CD4-positive, alpha-beta memory T cell (primary cell): ENCODE measurements around the gene KSR1. TPM values are rescaled to one million over a fixed set of nuclear protein-coding genes. Genes with fewer than 3 reads are reported as not detected.
"Not testable (repeated sequence)": the region's sequence is repeated elsewhere in the genome, so short reads cannot be mapped to it uniquely, and the experiment has no call there.

Source experiments
- CTCF ChIA-PET: fragments of 350-600 bp; sonication (Branson Sonifier 250); formaldehyde crosslinking; loops from one replicate; lab custom pipeline; 2021; ENCODE audit warnings: inconsistent platforms; ENCODE audit not compliant: partially characterized antibody; lab: Charles Lee
- POLR2A ChIA-PET: fragments of 350-600 bp; sonication (Branson Sonifier 250); formaldehyde crosslinking; loops from one replicate; lab custom pipeline; 2021; ENCODE audit not compliant: partially characterized antibody; lab: Charles Lee
- DNase-seq, 5 donors: peaks; one replicate each; pipeline versions ENCODE4 v3.0.0 to v3.0.0-alpha.2; 2020 to 2022; ENCODE audit warnings: mixed read lengths in 1 of 5
- H3K27ac ChIP-seq: one replicate; pipeline ENCODE4 v1.7.0; 2013; ENCODE audit warnings: low read depth, low read length
- H3K27me3 ChIP-seq: 2 replicates; pipeline ENCODE4 v1.7.0; 2013; ENCODE audit warnings: mild to moderate bottlenecking, low read length, moderate library complexity; ENCODE audit not compliant: insufficient read depth
- H3K36me3 ChIP-seq: 2 replicates; pipeline ENCODE4 v1.7.0; 2013; ENCODE audit warnings: mild to moderate bottlenecking, low read length, moderate library complexity; ENCODE audit not compliant: insufficient read depth
- H3K4me1 ChIP-seq: 2 replicates; pipeline ENCODE4 v1.7.0; 2013; ENCODE audit warnings: mild to moderate bottlenecking, low read length, moderate library complexity; ENCODE audit not compliant: insufficient read depth
- H3K4me3 ChIP-seq, 2 donors: one replicate each; pipeline ENCODE4 v1.7.0; 2013; ENCODE audit warnings: low read length in 2 of 2, mild to moderate bottlenecking in 1 of 2
- H3K9me3 ChIP-seq, 2 donors: one replicate each; pipeline ENCODE4 v1.7.0; 2013; ENCODE audit warnings: low read length in 2 of 2, control low read depth in 1 of 2; ENCODE audit not compliant: control insufficient read depth in 1 of 2
- H3K27ac Mint-ChIP-seq, 7 donors: one replicate each; pipeline ENCODE4 v1.8.0; 2020 to 2021; ENCODE audit warnings: mixed read lengths in 7 of 7, mild to moderate bottlenecking in 6 of 7, inconsistent platforms in 3 of 7, moderate library complexity in 3 of 7
- H3K27me3 Mint-ChIP-seq, 2 donors: one replicate each; pipeline ENCODE4 v1.8.0; 2020 to 2021; ENCODE audit warnings: mixed read lengths in 2 of 2
- H3K36me3 Mint-ChIP-seq, 2 donors: one replicate each; pipeline ENCODE4 v1.8.0; 2020 to 2021; ENCODE audit warnings: mixed read lengths in 2 of 2, inconsistent platforms in 1 of 2, mild to moderate bottlenecking in 1 of 2
- H3K4me1 Mint-ChIP-seq, 4 donors: one replicate each; pipeline ENCODE4 v1.8.0; 2020 to 2021; ENCODE audit warnings: mixed read lengths in 4 of 4, mild to moderate bottlenecking in 1 of 4
- H3K4me3 Mint-ChIP-seq, 8 donors: one replicate each; pipeline ENCODE4 v1.8.0; 2020 to 2021; ENCODE audit warnings: mixed read lengths in 8 of 8, mild to moderate bottlenecking in 7 of 8, moderate library complexity in 6 of 8, inconsistent platforms in 3 of 8
- H3K9me3 Mint-ChIP-seq, 8 donors: one replicate each; pipeline ENCODE4 v1.8.0; 2020 to 2021; ENCODE audit warnings: mixed read lengths in 8 of 8, mild to moderate bottlenecking in 5 of 8, inconsistent platforms in 3 of 8, moderate library complexity in 1 of 8
- intact Hi-C: fragments of 100-400 bp; cut with micrococcal nuclease; formaldehyde crosslinking; loops from one replicate; pipeline ENCODE4 v1.15.1; 2023
- polyA plus RNA-seq, 2 donors: library from polyadenylated mRNA; unstranded; fragments of 300-500 nt; fragmentation: Illumina TruSeq; gene quantifications; one replicate each; pipeline ENCODE4 v1.2.3, GENCODE V29; 2021
- total RNA-seq, 2 experiments: library from RNA; stranded (reverse); gene quantifications; one replicate each; pipeline ENCODE4 v1.2.3, GENCODE V29; 2021

The KSR1 gene
- total and polyA plus RNA-seq, 4 experiments from 2014 or later, result 0.77 to 40.0 (median 18.7) TPM

DNA sequence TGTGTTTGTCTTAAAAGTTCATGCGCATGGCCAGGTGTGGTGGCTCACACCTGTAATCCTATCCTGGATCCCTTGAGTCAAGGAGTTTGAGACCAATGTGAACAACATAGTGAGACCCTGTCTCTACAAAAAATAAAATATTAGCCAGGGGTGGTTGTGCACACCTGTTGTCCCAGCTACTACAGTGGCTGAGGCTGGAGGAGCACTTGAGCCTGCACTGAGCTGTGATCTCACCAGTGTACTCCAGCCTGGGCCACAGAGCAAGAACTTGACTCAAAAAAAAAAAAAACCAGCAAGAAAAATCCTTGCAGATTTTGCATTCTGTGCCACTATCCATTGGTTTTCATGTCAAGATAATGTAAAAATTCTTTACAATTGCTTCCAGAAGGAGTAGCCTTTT is 8.2 kb downstream of the KSR1 start:
- Mint-ChIP-seq H3K9me3 (no peaks in the 10 kb centered on the region), H3K27me3 (no peaks in the 10 kb centered on the region), H3K4me1 (peaks cover 33 to 58% (median 42%) of the 10 kb centered on the region in 4 donors), H3K27ac (peak overlapping the region in 1 of 7 donors; percentile 4), H3K36me3 (peaks cover 3% of the 10 kb centered on the region in 2 donors), H3K4me3 (no peak overlapping the region)
- Histone ChIP-seq H3K36me3 (no peaks in the 10 kb centered on the region), H3K4me3 (no peak overlapping the region), H3K27me3 (no peaks in the 10 kb centered on the region), H3K27ac (no peak overlapping the region), H3K4me1 (peaks cover 40% of the 10 kb centered on the region), H3K9me3 (no peaks in the 10 kb centered on the region)
- POLR2A ChIA-PET, result interaction anchor here (1.3 kb wide), 1 partner anchor 8 kb away, joined by 3 read pairs; the partner anchor contains the start of gene KSR1
- intact Hi-C loops, result no loop called here
- DNase-seq, result no peak
- CTCF ChIA-PET, result interaction anchor here (1.4 to 1.9 kb wide), 2 partner anchors 9 to 13 kb away, joined by 3 to 8 read pairs; partner anchors contain the start of gene KSR1

GRCh38 chr17:27465875-27466274 is 9.6 kb downstream of the KSR1 start:
- H3K9me3 Mint-ChIP-seq, H3K27ac ChIP-seq, H3K36me3 Mint-ChIP-seq, H3K27me3 Mint-ChIP-seq, H3K4me3 ChIP-seq, intact Hi-C loops, H3K36me3 ChIP-seq, H3K27me3 ChIP-seq, H3K9me3 ChIP-seq, DNase-seq: not testable (repeated sequence)
- Mint-ChIP-seq H3K4me1 (peaks cover 35 to 63% (median 47%) of the 10 kb centered on the region in 4 donors), H3K27ac (peak overlapping the region in 6 of 7 donors; percentile 49 to 94 (median 79)), H3K4me3 (peak overlapping the region in 5 of 8 donors; percentile 72 to 88 (median 81))
- CTCF ChIA-PET, result interaction anchor here (1.4 to 1.9 kb wide), 3 partner anchors 10 to 12 kb away, joined by 3 to 10 read pairs (median 8); partner anchors contain the start of gene KSR1
- POLR2A ChIA-PET, result interaction anchor here (0.6 to 3.9 kb wide), 5 partner anchors 9 to 171 kb away, joined by 3 to 26 read pairs (median 6); partner anchors contain the start of genes KSR1 and WSB1
- H3K4me1 ChIP-seq, result peaks cover 40% of the 10 kb centered on the region

DNA sequence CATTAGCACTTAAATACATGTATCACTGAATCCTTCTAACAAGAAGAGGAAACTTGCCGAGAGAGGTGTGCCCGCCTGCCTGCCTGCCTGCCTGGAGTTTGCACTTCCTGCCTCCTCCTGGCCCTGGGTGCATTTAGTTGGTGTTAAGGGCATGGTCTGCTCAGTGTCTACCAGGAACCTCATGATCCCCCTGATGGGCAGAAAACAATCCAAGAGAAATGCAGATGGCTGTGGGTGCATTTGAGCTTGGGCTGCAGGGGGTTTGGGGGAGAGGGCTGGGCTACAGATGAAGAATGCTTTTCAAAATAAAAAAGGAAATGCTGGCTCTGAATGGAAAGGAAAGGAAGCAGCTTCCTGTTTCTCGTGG is 10.1 kb downstream of the KSR1 start:
- Histone ChIP-seq H3K4me3 (peak overlapping the region in 1 of 2 donors; percentile 28), H3K4me1 (peaks cover 45% of the 10 kb centered on the region), H3K27me3 (no peaks in the 10 kb centered on the region), H3K9me3 (no peaks in the 10 kb centered on the region), H3K36me3 (no peaks in the 10 kb centered on the region), H3K27ac (no peak overlapping the region)
- intact Hi-C loops, result no loop called here
- H3K36me3 Mint-ChIP-seq, result no peaks in the 10 kb centered on the region
- no peaks in the 10 kb centered on the region for H3K9me3 Mint-ChIP-seq
- H3K27me3 Mint-ChIP-seq, result no peaks in the 10 kb centered on the region
- peak in 1 of 5 donors; percentile 17 for DNase-seq
- CTCF ChIA-PET, result interaction anchor here (1.4 kb wide), 1 partner anchor 11 kb away, joined by 10 read pairs; the partner anchor contains the start of gene KSR1
- H3K4me1 Mint-ChIP-seq, result peaks cover 40 to 68% (median 52%) of the 10 kb centered on the region in 4 donors
- POLR2A ChIA-PET, result interaction anchor here (0.6 to 3.9 kb wide), 4 partner anchors 9 to 172 kb away, joined by 3 to 26 read pairs (median 6); partner anchors contain the start of genes KSR1 and WSB1
- peak overlapping the region; percentile 72 to 88 (median 76) for H3K4me3 Mint-ChIP-seq
- peak overlapping the region; percentile 49 to 94 (median 78) for H3K27ac Mint-ChIP-seq

DNA sequence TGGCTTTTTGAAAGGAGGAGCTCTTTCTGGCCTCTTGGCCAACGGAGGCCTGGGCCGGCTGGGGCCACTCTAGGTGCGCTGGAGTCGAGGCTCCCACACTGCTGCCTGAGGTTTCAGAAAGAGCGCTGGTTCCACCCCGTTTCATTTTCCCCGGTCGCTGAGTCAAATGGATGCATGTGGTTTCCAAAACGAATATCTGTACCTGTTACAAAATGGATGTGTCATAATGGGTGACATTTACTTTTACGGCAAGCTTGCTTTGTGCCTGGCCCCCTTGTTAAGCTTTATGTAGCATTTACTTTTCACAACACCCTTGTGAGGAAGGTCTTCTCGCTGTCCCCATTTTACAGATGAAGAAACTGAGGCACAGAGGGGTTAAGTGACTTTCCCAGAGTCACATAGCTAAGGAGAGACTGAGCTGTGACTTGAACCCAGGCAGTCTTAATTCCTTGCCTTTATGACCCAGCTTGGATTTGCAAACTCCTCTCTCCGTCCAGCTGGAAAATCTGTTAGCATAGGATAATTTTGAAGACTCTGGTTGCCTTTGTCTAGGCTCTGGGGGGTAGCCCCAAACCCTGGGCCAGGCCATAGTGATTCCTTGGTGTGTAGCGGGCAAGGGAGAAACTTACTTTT is 10.6 kb downstream of the KSR1 start:
- Mint-ChIP-seq H3K4me3 (peak overlapping the region; percentile 72 to 88 (median 76)), H3K27ac (peak overlapping the region; percentile 49 to 94 (median 78)), H3K27me3 (no peaks in the 10 kb centered on the region), H3K4me1 (peaks cover 44 to 73% (median 55%) of the 10 kb centered on the region in 4 donors), H3K36me3 (no peaks in the 10 kb centered on the region), H3K9me3 (no peaks in the 10 kb centered on the region)
- Histone ChIP-seq H3K27me3 (no peaks in the 10 kb centered on the region), H3K4me3 (peak overlapping the region in 1 of 2 donors; percentile 28), H3K4me1 (peaks cover 50% of the 10 kb centered on the region), H3K27ac (no peak overlapping the region), H3K9me3 (no peaks in the 10 kb centered on the region), H3K36me3 (no peaks in the 10 kb centered on the region)
- intact Hi-C loops, result no loop called here
- DNase-seq, result peak in 3 of 5 donors; percentile 30 to 67 (median 42)
- ChIA-PET POLR2A (interaction anchor here (0.6 to 3.9 kb wide), 4 partner anchors 10 to 172 kb away, joined by 3 to 26 read pairs (median 6); partner anchors contain the start of genes KSR1 and WSB1), CTCF (interaction anchor here (1.4 kb wide), 1 partner anchor 11 kb away, joined by 10 read pairs; the partner anchor contains the start of gene KSR1)

GRCh38 chr17:27469256-27469655 is 13.0 kb downstream of the KSR1 start:
- no peak for DNase-seq
- no peak overlapping the region for H3K4me3 ChIP-seq
- H3K9me3 ChIP-seq, result no peaks in the 10 kb centered on the region
- H3K27me3 Mint-ChIP-seq, result no peaks in the 10 kb centered on the region
- intact Hi-C loops, result no loop called here
- H3K27me3 ChIP-seq, result no peaks in the 10 kb centered on the region
- H3K36me3 ChIP-seq, result no peaks in the 10 kb centered on the region
- peak overlapping the region in 6 of 7 donors; percentile 19 to 70 (median 58) for H3K27ac Mint-ChIP-seq
- H3K27ac ChIP-seq, result no peak overlapping the region
- peaks cover 66% of the 10 kb centered on the region for H3K4me1 ChIP-seq
- H3K4me1 Mint-ChIP-seq, result peaks cover 50 to 81% (median 63%) of the 10 kb centered on the region in 4 donors
- ChIA-PET POLR2A (interaction anchor here (3.9 kb wide), 1 partner anchor 12 kb away, joined by 26 read pairs; the partner anchor contains the start of gene KSR1), CTCF (no interaction called here)
- H3K4me3 Mint-ChIP-seq, result peak overlapping the region in 2 of 8 donors; percentile 11 to 12
- no peaks in the 10 kb centered on the region for H3K9me3 Mint-ChIP-seq
- H3K36me3 Mint-ChIP-seq, result no peaks in the 10 kb centered on the region

- H3K9me3 Mint-ChIP-seq, result no peaks in the 10 kb centered on the region
- peak overlapping the region in 7 of 8 donors; percentile 34 to 82 (median 49) for H3K4me3 Mint-ChIP-seq
- POLR2A ChIA-PET, result interaction anchor here (0.7 to 4.6 kb wide), 3 partner anchors 10 to 15 kb away, joined by 3 to 56 read pairs (median 8); partner anchors contain the start of gene KSR1
- H3K4me1 Mint-ChIP-seq, result peaks cover 59 to 85% (median 73%) of the 10 kb centered on the region in 4 donors
- Histone ChIP-seq H3K27me3 (no peaks in the 10 kb centered on the region), H3K4me1 (peaks cover 80% of the 10 kb centered on the region), H3K9me3 (no peaks in the 10 kb centered on the region), H3K27ac (peak overlapping the region; percentile 73), H3K4me3 (peak overlapping the region in 1 of 2 donors; percentile 5), H3K36me3 (no peaks in the 10 kb centered on the region)
- intact Hi-C loops, result loop anchor here (5.0 kb wide), 1 partner anchor 179 kb away; the partner anchor contains the start of gene WSB1
- H3K36me3 Mint-ChIP-seq, result no peaks in the 10 kb centered on the region
- no peaks in the 10 kb centered on the region for H3K27me3 Mint-ChIP-seq
- CTCF ChIA-PET, result interaction anchor here (1.4 to 1.9 kb wide), 3 partner anchors 13 to 118 kb away, joined by 3 to 6 read pairs (median 4); partner anchors contain the start of gene KSR1
- DNase-seq, result peak; percentile 30 to 87 (median 34)
- H3K27ac Mint-ChIP-seq, result peak overlapping the region; percentile 86 to 98 (median 94)
These were observed 15.3 kb downstream of the KSR1 start for GRCh38 chr17:27471321-27472269.
